Liver (tissue), 3 donors: ENCODE results near the gene TRAPPC8.

Experiments
- CTCF ChIP-seq: fragments of 150-350 bp; IDR thresholded peaks from 2 replicates; pipeline ENCODE4 v1.5.1; 2017; ENCODE audit warnings: improper control_type of control experiment, low read depth, low read length; ENCODE audit not compliant: missing input control
- HNF4A ChIP-seq, 2 donors: conservative IDR thresholded peaks; 2 replicates each; pipeline ENCODE4 v1.6.1; 2016; ENCODE audit warnings: antibody characterized with exemption in 2 of 2, mild to moderate bottlenecking in 2 of 2
- MAX ChIP-seq: IDR thresholded peaks from 2 replicates; pipeline ENCODE4 v1.6.1; 2016; ENCODE audit warnings: antibody characterized with exemption
- RAD21 ChIP-seq, 2 donors: IDR thresholded peaks; 2 replicates each; pipeline ENCODE4 v1.6.1; 2016; ENCODE audit warnings: antibody characterized with exemption in 2 of 2, mild to moderate bottlenecking in 2 of 2
- RXRA ChIP-seq, 2 donors: IDR thresholded peaks; 2 replicates each; pipeline ENCODE4 v1.6.1; 2017 to 2018; ENCODE audit warnings: antibody characterized with exemption in 2 of 2, mild to moderate bottlenecking in 1 of 2
- TAF1 ChIP-seq: conservative IDR thresholded peaks from 2 replicates; pipeline ENCODE4 v1.6.1; 2016; ENCODE audit warnings: antibody characterized with exemption, mild to moderate bottlenecking
- ZBTB33 ChIP-seq: IDR thresholded peaks from 2 replicates; pipeline ENCODE4 v1.6.1; 2016; ENCODE audit warnings: antibody characterized with exemption
- donor health status: healthy.
- donor health status: healthy.

- peak; percentile 12 for TF ChIP-seq CTCF
- TF ChIP-seq RAD21 (IDR thresholded peaks at IDR 0.05) = peak; percentile 38 to 59
- TF ChIP-seq RXRA (IDR thresholded peaks at IDR 0.05) = peak in 1 of 2 donors; percentile 37
- TF ChIP-seq MAX = no peak
- TF ChIP-seq HNF4A (conservative IDR thresholded peaks at IDR 0.05) = peak; percentile 59 to 62
- TF ChIP-seq TAF1 = no peak
- no peak for TF ChIP-seq ZBTB33
Measured at GRCh38 chr18:31801078-31801477, 141.8 kb downstream of the TRAPPC8 start.
